ENCODE results near the gene MYO9B.

MYO9B gene

DNA sequence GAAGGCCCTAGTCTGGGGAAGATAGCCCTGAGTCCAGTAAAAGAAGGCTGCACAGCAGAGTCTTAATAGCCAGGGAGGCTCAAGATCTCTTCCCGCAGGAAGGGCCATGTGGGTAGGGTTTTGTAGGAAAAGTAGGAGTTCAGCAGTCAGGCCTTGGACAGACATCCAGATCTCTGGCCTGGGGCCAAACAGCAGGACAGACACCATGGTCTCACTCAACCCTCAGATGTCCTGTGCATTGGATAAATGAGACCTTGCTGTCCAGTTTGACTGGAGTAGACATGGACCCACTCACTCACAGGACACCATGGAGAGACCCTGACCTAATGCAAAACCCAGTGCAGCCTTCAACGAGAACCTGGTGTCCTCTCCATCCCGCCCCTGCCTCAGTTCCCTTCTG is 154.3 kb downstream of the MYO9B start:
- DNase-seq (ENCODE audit: low read depth), result no peak

GRCh38 chr19:17232258-17232657 is 156.7 kb downstream of the MYO9B start:
- no peak for TF ChIP-seq CTCF (conservative IDR thresholded peaks at IDR 0.05; ENCODE audit: low read depth, low read length)
- no peak for DNase-seq (ENCODE audit: low read depth)
- no peak overlapping the region for H3K4me3 ChIP-seq (ENCODE audit: low read length)

More for the DNA sequence above, 154.3 kb downstream of the MYO9B start:
- TF ChIP-seq CTCF (conservative IDR thresholded peaks at IDR 0.05; ENCODE audit: low read depth, low read length), result no peak
- H3K4me3 ChIP-seq (ENCODE audit: low read length), result no peak overlapping the region

DNA sequence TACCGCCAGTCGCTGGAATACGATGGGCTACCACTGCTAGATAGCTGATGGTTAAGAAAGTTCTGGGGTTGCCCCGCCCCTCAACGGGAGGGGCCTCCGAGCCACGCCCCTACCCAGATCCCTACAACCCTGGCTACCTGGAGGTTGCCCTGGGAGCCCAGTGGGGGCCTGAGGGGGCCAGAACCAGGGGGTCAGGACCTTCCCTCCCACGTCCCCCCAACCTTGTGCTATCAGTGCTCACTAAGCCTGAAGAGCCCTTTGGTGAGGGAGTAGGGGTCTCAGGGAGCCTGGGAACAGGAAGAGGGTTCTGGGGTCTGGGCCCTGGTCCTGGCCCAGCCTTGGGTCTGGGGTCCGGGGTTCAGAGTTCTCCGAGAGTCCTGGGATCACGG is 159.3 kb downstream of the MYO9B start:
- no peak for DNase-seq (ENCODE audit: low read depth)

DNA sequence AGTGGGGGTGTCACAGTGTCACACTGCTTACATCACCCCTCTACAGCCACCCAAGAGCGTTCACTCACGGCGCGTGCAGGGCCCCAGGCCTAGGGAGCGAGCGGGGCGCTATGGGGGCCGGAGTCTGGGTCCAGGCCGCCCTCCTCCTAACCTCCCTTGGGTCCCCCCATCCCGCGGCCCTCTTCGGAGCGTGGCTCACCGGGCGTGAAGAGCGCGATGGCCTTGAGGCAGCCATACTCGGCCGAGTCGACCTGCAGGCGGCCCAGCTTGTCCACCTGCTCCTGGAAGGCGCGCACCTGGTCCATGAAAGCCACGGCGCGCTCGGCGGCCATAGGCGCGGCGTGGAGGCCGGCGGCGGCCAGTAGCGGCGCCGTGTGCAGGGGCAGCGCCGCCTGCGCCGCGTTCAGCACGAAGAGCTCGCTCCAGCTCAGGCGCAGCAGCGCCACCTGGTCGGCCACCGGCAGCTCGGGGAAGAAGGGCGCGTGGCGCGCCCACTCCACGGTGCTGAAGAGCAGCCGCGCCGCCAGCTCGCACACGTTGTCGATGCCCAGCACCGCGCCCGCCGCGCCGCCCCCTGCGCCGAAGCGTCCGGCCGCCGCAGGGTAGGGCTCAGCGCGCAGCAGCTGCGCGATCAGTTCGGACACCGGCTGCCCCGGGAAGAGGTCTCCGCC is 159.9 kb downstream of the MYO9B start:
- H3K4me3 ChIP-seq (ENCODE audit: low read length), result peak overlapping the region; percentile 54
- TF ChIP-seq CTCF (conservative IDR thresholded peaks at IDR 0.05; ENCODE audit: low read depth, low read length), result peak; percentile 51
- DNase-seq (ENCODE audit: low read depth), result no peak

More for the DNA sequence above, 159.3 kb downstream of the MYO9B start:
- peak overlapping the region; percentile 54 for H3K4me3 ChIP-seq (ENCODE audit: low read length)
- no peak for TF ChIP-seq CTCF (conservative IDR thresholded peaks at IDR 0.05; ENCODE audit: low read depth, low read length)

GRCh38 chr19:17235971-17236777 is 160.6 kb downstream of the MYO9B start:
- no peak for TF ChIP-seq CTCF (conservative IDR thresholded peaks at IDR 0.05; ENCODE audit: low read depth, low read length)
- H3K4me3 ChIP-seq (ENCODE audit: low read length), result peak overlapping the region; percentile 7
- no peak for DNase-seq (ENCODE audit: low read depth)

DNA sequence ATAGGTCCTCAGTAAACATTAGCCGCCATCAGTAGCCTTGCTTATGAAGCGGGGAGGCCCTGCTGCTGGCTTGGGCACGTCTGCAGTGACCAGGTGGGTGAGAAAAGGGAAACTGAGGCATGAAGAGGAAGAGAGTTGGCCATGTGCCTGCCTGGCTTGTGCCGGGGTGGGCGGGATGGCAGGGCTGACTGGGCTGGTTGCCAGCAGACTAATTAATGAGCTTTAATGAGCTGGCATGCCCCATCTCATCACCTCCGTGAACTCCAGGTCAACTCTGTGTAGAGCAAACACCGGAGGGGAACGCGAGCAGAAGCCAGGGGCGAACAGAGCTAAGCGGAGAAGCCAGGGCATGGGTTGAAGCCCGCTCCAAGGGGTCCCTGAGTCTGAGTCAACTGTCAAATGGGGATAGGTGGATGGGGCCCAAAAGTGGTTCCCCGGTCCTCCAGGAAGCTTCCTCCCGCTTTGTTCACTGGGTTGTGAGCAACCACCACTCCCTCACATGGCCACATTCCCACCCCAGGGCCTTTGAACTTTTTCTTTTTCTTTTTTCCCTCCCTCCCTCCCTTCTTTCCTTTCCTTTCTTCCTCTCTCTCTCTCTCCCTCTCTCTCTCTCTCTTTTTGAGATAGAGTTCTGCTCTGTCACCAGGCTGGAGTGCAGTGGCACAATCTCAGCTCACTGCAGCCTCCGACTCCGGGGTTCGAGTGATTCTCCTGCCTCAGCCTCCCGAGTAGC is 161.4 kb downstream of the MYO9B start:
- DNase-seq (ENCODE audit: low read depth), result no peak
- no peak overlapping the region for H3K4me3 ChIP-seq (ENCODE audit: low read length)
- no peak for TF ChIP-seq CTCF (conservative IDR thresholded peaks at IDR 0.05; ENCODE audit: low read depth, low read length)

All from retinal pigment epithelial cell (primary cell).